ENCODE measurements around the gene SUMO1.

SUMO1 gene

DNA sequence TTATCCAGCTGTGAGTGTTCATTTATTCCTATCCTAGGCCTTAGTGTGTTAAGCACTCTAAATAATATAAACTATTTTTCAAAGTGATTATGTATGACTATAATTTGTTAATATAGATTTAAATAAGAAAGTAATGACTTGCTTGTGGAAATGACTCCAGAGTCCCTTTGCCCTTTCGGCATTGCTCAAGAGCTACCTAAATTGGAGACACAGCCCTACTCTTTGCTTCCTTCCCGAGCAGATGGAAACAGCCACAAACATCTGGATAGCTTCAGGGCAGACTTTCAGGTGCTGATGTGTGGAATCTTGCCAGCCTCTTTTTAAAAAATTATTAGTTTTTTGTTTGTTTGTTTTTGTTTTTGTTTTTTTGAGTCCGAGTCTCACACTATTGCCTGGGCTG is 44.0 kb downstream of the SUMO1 start:
- no peak for DNase-seq

DNA sequence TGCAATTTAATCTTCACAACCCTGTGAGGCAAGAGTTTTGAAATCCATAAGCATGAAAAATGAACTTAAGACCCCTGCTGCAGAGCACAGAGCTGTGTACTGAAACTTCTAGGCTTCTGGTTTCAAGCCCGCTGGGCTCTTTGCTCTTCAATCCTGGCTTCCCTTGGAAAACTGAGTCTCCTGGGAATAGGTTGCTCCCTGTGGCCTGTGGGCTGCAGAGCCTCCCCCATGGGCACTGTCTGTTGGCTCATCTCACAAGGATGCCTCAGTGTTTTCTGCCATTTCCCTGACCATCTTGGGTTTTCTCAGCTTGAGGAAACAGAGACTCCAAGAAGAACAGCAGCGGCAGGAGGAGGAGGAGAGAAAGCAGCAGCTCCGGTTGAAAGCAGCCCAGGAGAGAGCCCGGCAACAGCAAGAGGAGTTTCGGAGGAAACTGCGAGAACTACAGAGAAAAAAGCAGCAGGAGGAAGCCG is 44.5 kb downstream of the SUMO1 start:
- no peak for DNase-seq

DNA sequence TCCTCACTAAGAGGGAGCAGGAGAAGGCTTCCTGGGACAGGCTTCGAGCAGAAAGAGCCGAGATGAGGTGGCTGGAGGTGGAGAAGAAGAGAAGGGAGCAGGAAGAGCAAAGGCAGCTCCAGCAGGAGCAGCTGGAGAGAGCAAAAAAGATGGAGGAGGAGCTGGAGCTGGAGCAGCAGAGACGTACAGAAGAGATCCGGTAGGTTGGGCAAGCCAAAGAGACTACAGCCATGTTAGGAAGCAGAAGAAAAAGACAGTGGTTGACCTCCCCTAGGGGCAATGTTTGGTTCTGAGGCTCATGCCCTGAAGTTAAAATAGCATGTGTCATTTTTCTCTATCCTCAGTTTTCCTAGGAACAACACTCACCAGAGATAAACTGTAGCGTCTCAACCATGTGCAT is 45.1 kb downstream of the SUMO1 start:
- no peak for DNase-seq

DNA sequence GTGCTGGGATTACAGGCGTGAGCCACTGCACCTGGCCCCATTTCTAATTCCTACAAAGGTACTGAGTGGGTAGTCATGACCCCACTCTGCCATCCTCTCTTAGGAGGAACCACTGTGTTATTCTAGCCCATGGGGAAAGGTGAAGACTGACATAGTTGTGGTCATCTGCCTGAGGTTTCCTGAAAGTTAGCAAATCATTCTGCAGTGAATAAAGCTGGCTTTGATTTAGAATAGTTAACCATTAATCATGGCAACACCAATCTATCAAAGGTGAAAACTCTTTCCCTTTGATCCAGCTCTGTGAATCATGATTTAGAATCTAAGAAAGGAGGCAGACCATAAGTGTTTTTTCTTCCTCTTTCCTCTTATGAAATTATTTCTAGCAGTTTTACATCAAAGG is 50.8 kb downstream of the SUMO1 start:
- DNase-seq = no peak

DNA sequence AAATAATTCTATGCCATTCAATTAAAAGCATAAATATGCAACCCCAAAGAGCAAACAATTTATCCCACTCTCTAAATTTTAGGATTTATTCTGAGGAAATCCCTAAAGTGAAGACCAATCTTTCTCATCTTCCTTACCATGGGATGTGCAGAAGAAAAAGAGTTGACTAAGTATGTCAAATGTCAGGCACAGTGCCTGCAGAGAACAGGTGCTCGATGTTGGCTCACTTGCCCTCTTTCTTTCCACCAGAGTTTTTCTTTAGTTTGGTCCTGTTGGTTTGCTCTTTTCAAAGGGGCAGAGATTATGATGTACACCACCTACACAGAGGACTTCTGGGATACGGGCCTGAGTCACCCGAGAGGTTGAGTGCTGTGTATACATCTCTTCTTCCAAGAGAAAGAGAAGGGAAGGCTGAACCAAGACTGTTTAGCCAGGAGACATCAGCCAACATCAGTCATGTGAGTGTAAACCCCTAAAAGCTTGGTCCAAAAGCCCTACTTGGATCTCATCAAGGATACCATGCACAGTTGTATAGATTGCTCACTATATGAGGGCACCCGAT is 51.7 kb downstream of the SUMO1 start:
- DNase-seq = no peak

DNA sequence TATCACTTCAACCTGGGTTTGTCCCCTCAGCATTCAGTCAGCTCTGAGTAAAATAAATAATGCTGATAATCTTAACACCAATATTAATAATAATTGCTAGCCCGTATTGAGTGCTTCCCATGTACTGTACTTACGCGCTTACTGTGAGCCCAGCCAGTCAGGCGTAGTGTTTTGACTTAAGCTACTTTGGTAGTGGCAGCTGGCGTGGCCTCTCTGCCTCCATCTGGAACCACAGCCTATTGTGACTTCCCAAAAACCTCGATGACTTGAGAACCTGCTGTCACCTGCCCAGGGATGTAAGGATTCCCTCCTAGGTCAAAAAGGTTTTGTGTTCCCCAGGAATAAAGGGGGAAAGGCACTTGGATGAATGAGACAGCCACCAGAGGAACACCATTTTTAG is 53.2 kb downstream of the SUMO1 start:
- no peak for DNase-seq

DNA sequence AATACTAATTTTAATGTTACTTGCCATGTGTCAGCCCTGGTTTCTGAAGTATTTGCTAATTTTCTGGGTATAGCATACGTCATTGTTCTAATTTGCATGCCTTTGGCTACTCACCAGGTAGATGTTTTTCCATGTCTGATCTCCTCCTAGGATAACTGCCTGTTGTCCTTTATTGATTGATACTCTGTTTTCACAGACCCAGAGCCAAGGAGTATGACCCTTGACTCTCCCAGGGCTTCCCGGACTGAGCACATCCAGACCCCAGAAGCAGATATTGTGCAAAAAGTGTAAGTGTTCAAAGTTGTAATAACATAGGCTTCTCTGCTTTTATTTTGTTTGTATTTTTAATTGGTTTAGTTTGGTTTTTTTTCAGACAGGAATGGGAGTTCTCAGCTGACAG is 53.8 kb downstream of the SUMO1 start:
- no peak for DNase-seq

DNA sequence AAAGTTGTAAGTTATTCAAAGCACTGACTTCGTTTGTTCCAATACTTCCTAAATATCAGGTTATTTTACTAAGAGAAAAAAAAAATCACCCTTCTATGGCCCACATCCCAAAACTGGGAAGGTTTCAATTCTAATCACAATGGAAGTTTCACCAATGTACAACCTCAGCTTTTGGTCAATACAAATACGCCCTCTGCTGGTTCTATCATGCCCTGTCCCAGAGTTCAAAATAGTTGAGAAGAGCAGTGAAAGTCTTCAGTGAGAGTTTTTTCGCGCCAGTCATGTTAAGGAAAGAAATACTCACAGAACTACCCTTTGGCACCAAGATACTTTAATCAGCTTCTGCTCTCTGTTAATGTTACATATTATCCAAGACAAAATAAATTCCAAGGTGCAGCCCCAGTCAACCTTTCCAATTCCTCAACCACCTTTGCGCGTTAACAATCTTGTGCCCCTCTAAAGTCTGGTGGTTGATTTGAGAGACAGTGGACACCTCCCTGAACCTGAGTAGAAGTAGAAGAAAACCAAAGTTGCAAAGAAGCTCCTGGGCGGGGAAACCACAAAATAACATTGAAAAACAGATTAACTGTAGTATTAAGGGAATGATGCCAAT is 59.9 kb downstream of the SUMO1 start:
- DNase-seq = peak; percentile 67

DNA sequence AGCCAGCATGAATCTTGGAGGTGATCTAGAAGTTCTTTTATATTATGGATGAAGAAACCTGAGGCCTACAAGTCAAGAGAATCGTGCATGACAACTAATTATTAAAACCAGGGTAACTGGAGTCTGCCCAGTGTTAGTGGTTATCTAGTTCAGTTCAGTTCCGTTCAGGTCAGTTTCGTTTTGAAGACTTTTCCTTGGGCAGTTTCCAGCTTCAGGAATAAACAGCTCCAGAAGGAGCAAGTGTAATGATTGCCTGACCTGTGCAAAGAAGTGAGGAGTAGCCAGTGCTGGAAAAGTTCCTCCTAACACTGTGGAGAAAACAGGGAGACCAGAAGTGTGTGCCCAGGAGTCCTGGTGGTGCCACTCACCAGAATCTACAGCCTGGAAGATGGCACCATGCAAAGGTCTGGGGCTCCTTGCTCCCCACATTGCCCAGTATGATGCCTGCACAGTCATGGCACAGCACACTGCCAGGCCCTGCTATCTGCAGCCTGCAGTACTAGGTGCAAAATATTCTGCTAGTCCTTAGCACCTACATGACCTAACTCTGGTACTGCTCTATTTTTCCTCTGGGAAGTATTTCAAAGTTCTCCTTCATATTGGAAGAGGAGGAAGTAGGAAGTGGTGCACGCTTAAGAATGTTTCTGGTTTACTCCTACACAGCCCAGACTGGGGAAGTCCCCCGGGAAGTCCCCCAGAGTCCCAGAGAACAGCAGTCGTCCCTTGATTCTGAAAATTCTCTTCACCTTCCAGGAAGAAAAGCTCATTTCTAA is 65.8 kb downstream of the SUMO1 start:
- DNase-seq = no peak

DNA sequence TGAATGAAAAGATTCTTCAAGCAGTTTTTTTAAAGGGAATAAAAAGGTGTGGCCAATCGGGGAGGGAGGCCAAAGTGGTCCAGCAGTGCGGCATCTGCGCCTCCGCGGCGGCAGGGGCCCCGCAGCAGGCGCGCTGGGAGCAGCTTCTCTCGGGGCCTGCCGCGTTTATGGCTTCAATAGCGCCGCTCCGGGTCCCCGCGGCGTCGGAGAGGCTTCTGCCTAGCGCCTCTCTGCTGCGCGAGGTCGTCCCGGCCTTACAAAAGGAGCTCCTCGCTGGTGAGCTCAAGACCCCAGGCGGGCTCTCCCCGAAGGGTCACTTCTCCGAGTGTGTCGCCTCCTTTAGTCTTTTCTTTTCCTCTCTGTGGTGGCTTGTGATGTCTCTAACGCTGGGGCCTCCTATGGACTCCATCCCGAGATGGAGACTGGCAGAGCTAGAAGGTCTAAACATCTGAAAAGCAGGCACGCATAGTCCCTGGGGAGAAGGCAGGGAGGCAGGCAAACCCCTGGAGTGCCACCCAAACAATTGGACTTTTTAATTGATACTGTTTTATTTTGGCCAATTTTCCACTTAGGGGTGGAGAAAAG is 67.1 kb downstream of the SUMO1 start:
- DNase-seq = no peak

DNA sequence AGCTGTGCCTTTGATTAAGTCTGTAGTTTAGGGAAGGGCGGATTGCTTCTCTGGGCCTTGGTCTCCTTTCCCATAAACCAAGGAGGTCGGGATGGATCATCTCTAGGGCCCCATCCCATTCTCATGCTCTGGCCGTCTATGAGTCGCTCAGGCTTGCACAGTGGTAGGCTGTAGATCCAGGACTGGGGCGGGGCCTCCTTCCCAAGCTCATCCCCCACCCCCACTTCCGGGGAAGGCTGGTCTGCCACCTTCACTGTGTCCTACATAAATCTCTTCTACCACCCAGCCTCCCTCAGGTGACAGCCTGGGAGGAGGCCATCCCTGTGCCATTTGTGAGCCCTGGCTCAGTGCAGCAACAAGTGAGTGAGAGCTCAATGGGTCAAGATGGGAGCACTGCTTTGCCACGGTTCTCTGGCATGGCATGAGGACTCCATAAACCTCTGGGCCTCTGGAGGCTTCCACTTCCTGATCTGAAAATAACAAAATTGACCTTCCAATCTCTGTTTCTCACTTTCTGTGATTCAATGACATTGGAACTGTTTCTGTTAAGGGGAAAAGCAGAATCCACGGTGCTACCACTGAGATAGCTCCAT is 68.5 kb downstream of the SUMO1 start:
- DNase-seq = no peak

DNA sequence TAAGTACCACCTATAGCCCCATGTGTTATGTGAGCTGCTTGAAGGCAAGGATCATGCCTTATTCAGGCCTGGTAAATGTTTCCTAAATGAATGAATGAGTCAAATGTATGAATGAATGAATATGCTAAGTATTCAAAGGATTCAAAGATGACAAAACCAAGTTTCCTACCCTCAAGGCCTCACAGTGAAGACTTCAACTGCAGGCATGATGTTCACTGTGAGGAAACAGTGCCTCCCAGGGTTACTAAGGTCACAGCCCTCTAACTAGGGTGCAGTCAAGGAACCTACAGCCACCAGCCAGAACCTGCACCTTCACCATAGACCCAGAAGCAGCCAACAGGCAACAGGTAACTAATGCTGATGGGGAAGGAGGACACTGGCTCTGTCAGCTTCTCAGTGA is 69.3 kb downstream of the SUMO1 start:
- no peak for DNase-seq

DNA sequence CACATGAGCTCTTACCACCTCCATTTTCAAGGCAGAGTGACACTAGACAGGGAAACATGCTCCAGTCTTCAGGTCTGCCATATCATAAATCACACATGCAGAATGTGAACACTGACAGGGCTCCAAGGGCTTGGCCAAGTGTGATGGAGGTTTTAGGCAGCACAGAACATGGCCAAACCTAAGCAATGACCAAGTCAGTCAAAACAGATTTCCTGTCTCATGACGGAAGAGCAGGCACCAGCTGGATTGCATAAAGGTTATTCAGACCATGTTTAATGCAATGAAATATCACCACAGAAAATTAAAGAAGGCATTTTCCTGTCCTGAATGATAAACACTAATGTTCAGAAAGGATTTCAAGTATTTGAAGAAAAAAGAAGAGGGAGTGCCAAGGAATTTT is 72.5 kb downstream of the SUMO1 start:
- DNase-seq = no peak

DNA sequence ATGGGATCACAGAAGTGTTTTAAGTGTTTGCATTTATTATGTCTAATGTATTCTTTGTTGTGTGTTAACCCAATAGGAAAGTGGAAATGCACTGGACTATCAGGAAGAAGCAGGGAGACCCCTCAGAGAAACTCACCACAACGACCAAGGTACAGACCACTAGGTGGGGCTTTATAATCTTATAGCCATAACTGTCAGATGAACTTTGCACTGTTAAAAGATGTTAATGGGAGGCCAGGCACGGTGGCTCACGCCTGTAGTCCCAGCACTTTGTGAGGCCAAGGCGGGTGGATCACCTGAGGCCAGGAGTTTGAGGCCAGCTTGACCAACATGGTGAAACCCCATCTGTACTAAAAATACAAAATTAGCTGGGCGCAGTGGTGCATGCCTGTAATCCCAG is 73.2 kb downstream of the SUMO1 start:
- no peak for DNase-seq

DNA sequence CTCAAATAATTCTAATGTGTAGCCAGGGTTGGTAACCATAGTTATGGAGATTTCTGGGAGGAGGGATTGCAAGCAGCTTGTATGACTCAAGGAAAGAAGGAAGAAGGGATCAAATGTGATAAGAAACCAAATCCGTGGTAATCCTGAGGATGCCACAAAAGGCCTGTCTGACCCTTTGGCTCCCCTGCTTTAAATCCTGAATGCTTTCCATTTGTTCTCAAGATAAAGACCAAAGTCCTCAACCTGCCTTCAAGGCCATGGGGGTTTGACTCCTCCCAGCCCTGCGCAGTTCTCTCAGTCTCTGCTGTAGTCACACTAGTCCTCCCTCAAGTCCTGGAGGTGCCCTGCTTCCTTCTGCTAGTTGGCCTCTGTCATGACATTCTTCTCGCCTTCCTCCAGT is 74.0 kb downstream of the SUMO1 start:
- DNase-seq = no peak

DNA sequence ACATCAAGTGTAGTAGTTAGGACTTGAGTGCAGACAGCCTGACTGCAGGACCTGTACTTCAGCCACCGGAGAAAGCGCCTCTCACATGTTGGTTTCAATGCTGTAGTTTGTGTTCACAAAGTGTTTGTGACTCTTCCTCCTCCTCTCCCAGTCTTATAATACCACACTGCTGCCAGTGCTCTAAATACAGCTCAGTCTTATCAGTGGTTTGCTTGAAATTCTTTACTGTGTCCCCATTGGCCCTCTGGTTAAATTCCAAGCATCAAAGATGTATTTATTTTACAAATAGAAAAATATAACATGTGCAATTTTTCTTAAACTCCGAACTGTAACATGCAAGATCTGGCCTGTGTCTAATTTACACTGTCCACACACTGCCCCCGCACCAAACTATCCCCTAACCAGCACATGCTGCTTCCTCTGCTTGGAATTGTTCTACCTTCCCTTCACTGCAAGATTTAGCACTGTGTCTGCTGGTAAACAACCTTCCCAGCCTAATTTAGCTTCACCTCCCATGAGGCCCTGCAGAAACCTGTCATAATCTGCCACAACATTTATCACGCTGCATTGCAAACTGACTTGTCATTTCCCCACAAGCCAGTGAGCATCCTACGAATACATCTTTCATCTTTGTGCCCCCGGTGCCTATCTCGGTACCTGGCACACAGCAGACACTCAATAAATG is 77.1 kb downstream of the SUMO1 start:
- DNase-seq = no peak

DNA sequence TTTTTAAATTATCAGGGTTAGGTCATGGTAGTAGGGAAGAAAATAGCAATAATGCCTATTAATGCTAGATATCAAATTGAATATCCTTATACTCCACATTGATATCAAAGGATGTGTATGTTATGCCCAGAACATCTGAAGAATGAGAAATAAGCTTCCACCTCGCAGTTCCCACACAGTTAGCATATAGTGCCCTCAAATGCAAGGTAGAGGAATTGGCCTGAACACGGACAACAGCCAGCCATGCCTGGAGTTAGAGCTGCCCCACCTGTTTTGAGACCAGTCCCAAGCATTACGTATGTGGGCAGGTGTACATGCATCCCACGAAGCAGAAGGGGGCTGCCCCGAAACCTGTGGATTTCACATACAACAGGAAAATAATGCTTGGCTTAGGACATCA is 79.6 kb downstream of the SUMO1 start:
- peak; percentile 10 for DNase-seq

DNA sequence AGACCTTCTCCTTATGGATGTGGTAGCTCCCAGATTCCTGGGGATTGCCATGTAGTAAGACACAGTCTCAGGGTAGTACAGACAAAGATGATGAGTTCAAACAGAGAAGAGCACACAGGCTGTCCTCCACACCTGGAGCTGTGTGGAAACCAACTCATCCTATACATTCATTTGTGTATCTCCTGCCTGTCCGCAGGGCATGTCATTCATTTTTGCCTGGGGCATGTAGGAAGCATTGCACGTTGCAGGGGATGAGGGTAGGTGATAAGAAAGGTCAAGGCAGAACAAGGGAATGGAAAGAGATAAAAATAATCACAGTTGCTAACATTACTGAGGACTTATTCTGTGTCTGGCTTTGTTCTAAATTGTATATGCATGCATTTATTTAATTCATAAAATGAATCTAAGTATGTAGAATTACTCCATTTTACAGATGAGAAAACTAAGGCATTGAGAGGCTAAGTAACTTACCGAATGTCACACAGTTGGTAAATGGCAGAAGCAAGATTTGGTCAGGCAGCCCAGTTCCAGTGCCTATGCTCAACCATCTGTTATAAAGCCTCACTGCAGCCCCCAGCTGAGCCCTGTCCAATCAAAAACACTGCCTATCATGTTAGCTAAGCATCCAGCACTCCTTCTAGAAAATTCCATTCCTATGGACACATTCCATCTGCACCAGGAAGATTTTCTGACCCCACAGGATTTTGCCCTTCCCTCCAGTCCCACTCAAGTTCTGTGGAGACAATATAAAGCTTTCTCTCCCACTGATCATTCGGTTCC is 81.0 kb downstream of the SUMO1 start:
- no peak for DNase-seq
